H7 (cell line): ENCODE measurements around the gene KRT6C. TPM values are rescaled to one million over a fixed set of nuclear protein-coding genes. Genes with fewer than 3 reads are reported as not detected.

Source experiments
- DNase-seq: peaks from one replicate; pipeline ENCODE4 v3.0.0; 2012
- H3K27me3 ChIP-seq: 2 replicates; pipeline ENCODE4 v1.6.0; 2011; ENCODE audit warnings: mild to moderate bottlenecking, low read length; ENCODE audit not compliant: control insufficient read depth, insufficient read depth
- H3K36me3 ChIP-seq: replicated peaks from 2 replicates; pipeline ENCODE4 v1.5.1; 2011; ENCODE audit warnings: low read length; ENCODE audit not compliant: control insufficient read depth, insufficient read depth
- H3K4me3 ChIP-seq: 2 replicates; pipeline ENCODE4 v1.5.1; 2011; ENCODE audit warnings: low read depth, mild to moderate bottlenecking, control low read depth, low read length, moderate library complexity; ENCODE audit not compliant: insufficient read depth
- total RNA-seq: library from RNA; depleted of rRNA; stranded (reverse); fragments of >200 nt; shearing (Covaris generic); gene quantifications from 2 replicates; pipeline ENCODE4 v1.2.3, GENCODE V29; 2014

Gene KRT6C
- total RNA-seq, 1 experiment from 2014 or later = not detected

DNA sequence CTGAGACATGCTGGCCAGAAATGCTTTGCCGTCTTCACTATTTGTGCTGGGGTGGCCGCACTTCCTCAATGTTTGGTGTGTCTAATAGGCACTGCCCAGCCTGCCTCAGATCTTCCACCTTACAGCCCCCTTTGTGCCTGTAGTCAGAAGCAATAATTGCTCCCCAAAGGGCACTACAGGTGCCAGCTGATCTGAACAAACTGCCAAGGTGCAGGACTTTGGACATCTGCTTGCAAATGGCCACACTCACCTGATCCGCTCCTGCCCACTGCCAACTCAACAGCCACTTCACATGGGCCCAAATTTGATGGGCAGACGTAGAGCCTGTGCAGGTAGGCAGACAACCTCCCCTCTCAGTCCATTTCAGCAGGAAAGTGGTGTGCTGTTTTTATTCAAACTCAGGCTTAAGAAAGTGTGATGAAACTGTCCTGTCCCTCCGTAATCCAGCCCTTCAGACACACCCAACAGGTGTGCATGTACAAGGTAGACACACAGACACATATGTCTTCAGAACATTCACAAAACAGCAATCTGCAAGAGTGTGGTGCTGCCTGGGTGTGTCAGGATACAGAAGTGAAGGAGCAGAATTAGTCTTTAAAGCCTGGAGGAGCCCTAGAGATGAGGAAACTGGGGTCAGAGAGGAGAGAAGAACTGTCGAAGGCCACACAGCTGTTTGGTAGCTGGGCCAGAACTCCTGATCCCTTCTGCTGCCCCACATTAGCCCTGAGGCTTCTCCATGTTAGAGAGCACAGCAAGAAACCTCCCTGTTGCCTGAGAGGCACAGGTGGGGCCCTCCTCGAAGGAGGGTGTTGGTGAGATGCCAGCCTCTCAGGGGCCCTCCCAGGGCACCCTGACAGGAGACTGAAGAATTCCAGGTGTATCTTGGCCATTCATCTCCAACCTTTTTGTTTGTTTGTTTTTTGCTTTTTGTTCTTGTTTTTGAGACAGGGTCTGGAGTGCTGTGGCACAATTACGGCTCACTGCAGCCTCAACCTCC is 35.0 kb downstream of the KRT6C start:
- H3K36me3 ChIP-seq = no peaks in the 10 kb centered on the region
- DNase-seq = no peak
- no peak overlapping the region for H3K4me3 ChIP-seq
- no peaks in the 10 kb centered on the region; the same call in 1 of the 2 replicates for H3K27me3 ChIP-seq

DNA sequence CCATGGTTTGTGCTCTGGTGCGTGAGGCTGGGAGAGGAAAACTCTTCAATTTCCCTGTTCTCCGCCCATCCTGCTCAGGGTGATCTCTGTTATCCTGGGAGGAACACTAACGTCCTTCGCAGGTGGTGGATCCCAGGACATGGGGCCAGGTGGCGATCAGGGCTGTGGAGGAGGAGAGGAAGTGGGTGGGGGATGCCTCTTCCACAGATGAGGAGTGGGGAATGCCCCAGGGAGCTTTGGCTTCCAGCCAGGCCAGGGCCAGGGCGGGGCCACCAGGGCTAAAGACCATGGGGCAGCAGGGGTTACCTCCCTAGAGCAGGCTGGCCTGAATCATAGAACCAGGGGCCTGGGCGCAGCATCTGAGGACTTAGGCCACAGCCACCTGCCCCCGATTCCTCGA is 36.1 kb downstream of the KRT6C start:
- DNase-seq = no peak
- no peaks in the 10 kb centered on the region; the same call in 1 of the 2 replicates for H3K27me3 ChIP-seq
- H3K36me3 ChIP-seq = no peaks in the 10 kb centered on the region
- no peak overlapping the region for H3K4me3 ChIP-seq

DNA sequence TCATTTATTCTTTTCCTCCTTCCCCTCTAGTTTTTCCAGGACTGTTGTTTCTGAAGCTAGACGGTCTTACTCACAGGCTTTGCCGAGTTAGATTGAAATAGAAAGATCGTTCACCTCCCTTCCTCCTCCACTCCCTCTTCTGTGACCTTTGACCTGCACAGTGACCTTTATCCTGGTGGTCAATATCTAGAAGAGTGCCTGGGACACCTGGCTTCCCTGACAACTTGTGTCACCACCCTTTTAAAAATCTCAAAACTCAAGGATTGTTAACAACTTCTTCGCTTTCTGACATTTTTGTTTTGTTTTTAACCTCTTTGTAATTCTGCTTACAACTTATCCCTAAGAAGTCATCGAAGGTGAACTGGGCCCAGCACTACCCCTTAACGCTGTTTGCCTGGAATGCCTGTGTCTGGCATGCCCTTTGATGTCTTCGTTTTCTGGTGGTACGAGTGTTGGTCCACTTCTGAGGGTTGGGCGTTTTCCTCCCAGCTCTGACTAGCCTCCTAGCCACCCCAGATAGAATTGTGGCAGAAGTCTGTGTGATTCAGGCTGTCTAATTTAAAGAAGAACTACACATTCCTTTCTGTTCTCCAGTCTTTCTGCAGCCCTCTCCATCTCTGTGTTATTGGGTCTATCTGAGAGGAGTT is 36.7 kb downstream of the KRT6C start:
- no peak for DNase-seq
- no peak overlapping the region for H3K4me3 ChIP-seq

DNA sequence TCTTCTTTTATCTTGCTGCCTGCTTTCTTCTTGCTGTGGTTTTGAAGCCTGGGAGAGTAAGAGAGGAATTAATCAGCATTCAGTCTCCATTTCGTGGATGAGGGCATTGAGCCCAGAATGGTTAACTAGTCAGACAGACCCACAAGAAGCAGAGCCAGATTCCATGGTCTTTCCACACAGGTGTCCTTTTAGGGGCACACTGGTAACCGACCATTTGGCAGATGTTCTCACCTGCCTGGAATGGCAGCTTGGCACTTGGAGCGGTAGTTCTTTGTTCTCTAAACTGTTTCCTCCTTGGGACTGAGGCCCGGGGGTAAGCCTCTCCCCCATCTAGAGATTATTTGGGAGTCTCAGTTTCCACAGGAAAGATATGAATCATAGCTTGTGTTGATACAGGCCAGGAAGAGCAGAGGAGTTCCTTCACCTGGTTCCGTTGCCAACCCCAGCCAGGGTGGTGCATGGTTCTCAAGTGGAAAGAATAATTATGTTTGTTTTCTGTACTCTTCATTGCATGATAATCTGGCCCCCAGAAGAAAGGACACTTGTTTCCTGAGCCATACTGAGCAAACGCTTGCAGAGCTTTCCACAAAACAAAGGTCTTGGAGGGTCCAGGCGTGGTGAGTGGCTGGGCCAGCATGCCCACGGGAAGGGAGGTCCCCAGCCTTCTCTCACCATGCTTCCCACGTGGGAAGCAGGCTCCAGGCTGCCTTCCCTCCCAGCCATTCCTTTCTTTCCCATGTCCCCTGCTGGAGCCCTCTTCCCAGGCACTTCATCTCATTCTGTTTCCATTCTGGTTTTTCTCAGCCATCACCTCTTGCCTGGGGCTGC is 37.4 kb downstream of the KRT6C start:
- Histone ChIP-seq H3K27me3 (no peaks in the 10 kb centered on the region; the same call in 1 of the 2 replicates), H3K4me3 (no peak overlapping the region), H3K36me3 (no peaks in the 10 kb centered on the region)
- no peak for DNase-seq

More for the DNA sequence above, 36.7 kb downstream of the KRT6C start:
- Histone ChIP-seq H3K27me3 (no peaks in the 10 kb centered on the region; the same call in 1 of the 2 replicates), H3K36me3 (no peaks in the 10 kb centered on the region)

DNA sequence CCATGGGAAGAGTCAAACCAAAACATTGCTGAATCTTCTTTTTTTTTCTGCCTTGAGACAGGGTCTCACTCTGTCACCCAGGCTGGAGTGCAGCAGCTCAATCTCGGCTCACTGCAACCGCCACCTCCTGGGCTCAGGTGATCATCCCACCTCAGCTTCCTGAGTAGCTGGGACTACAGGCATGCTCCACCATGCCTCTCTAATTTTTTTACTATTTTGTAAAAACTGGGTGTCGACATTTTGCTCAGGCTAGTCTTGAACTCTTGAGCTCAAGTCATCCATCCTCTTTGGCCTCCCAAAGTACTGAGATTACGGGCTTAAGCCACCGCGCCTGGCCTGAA is 38.0 kb downstream of the KRT6C start:
- H3K36me3 ChIP-seq = no peaks in the 10 kb centered on the region
- H3K4me3 ChIP-seq = no peak overlapping the region
- no peak for DNase-seq
- no peaks in the 10 kb centered on the region; the same call in 1 of the 2 replicates for H3K27me3 ChIP-seq

DNA sequence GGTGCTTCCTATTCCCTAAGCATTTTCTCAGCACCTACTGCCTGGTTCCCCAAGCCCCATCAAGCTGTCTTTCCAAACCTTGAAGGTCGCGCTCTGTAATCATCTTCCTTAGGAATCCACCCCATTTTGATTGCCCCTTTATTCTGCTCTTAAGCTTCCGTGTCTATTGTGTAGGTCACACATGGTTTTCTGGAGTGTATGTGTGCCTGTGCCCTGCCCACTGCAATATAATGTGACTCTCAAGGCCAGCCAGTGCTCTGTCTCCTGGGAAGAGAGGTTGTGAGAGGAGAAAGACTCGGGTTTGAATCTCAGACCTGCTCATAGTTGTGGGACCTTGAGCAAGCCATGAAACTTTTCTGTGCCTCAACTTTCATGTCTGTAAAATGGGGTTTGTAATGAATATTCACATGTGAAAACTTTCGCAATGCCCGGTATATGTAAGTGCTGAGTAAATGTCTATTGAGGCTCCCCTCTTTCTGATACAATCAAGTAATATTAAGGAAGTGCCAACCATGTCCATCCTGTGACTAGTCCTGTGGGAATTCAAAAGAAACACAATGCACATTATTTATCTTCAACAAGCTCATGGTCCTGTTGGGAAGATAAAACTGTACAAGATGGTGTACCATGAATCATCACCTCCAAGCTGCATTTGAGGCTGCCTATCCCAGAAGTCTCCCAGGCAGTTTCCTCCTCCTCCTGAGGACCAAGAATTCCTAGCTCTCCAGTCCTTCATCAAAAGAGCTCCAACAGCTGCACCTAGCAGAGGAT is 38.7 kb downstream of the KRT6C start:
- Histone ChIP-seq H3K27me3 (no peaks in the 10 kb centered on the region; the same call in 1 of the 2 replicates), H3K4me3 (no peak overlapping the region), H3K36me3 (no peaks in the 10 kb centered on the region)
- no peak for DNase-seq

DNA sequence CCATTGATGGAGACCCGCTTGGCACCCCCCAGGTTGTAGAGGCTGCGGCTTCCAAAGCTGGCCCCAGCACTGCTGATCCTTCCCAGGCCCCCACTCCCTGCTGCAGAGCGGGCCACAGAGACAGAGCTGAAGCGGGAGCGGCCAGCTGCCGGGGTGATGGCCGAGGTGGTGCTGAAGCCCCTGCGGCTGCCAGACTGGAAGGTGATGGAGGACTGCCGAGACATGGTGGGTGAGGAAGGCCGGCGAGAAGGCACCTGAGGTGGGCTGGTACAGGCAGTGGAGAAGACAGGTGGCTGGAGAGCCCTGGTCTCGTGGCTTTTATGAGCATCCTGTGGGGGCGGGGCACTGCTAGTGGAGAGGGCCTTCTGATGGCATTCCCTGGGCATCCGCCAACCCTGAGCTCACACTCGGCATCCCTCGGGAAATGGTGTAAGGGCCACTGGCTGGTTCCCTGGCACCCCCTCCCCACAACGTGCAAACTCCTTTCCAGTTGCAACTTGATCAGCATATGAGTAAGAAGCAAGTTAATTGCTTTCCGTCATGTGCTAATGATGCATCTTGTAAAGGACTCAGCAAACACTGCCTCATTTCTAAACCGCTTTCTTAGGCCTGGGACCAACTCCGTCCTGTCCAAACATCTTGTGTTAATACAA is 39.4 kb downstream of the KRT6C start, which contains the start of gene KRT75:
TSS of gene KRT75 (minus strand) at position 291 of the 653 bp plus-strand sequence. CDS start at position 224, 67 bp downstream.
- no peak within 1 kb of the TSS for H3K4me3 ChIP-seq
- no peak for DNase-seq
- no peaks in the 10 kb centered on the region; the same call in 1 of the 2 replicates for H3K27me3 ChIP-seq
- no peaks in the 10 kb centered on the region for H3K36me3 ChIP-seq

DNA sequence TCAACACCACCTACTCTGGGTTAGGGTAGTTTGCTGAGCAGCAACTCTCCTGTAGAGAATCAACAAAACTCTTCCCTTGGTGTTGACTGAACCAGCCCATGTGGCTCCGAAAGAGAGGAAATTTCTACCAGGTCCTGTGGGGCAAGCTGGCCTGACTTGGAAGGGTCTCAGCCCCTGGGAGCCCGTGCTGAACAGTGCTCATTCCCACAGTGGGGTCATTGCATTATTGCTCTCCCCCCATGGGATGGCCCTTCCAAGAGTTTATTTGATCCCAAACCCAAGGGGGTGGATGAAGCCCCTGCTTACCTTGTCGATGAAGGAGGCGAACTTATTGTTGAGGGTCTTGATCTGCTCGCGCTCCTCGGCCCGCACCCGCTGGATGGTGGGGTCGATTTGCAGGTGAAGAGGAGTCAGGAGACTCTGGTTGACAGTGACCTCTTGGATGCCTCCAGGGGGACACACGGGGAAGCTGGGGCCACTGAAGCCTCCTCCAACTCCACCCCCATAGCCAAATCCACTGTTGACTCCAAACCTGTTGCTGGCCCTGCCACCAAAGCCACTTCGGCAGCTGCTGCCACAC is 40.0 kb downstream of the KRT6C start:
- Histone ChIP-seq H3K27me3 (no peaks in the 10 kb centered on the region), H3K4me3 (no peak overlapping the region), H3K36me3 (no peaks in the 10 kb centered on the region)
- no peak for DNase-seq

DNA sequence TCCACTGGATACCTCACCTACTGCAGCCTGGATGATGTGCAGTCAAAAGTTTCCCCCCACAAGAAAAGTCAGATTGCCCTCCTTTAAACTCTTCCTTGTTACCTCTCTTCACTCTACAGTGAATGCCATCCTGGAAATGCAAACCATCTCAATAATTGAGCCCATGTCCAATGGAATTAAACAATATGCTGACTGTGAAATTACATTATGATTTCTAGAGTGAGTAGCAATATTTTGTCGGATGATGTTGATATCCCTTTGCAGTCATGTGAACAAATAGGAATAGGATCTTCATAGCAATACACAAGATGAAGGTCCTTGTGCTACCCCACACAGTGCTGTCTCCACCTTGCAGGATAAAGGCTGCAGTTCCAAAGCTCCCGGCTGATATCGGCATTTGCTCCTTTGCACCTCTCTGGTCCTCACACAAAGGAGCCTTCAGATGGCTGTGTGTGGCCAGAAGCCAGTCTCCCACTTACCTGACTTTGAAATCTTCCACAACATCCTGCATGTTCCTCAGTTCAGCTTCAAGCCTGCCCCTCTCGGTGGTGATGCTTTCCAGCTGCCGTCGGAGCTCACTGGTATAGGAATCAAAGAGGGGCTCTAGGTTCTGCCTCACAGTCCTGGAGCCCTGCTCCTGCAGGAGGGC is 40.9 kb downstream of the KRT6C start:
- Histone ChIP-seq H3K27me3 (no peaks in the 10 kb centered on the region), H3K36me3 (no peaks in the 10 kb centered on the region), H3K4me3 (no peak overlapping the region)
- no peak for DNase-seq

DNA sequence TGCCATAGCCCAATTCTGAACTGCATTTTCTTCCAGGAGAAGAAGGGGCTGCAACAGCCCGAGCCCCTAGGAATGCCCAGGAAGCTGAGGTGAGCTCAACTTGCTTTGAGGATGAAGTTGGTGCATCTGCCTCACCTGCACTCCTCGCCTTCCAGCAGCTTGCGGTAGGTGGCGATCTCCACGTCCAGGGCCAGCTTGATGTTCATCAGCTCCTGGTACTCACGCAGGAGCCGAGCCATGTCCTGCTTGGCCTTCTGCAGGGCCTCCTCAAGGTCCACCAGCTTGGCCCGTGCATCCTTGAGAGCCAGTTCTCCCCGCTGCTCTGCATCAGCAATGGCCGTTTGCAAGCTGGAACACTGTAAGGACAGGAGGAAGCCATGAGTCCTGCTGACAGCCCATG is 45.5 kb downstream of the KRT6C start:
- H3K4me3 ChIP-seq = no peak overlapping the region
- no peaks in the 10 kb centered on the region for H3K27me3 ChIP-seq
- no peaks in the 10 kb centered on the region for H3K36me3 ChIP-seq
- no peak for DNase-seq

DNA sequence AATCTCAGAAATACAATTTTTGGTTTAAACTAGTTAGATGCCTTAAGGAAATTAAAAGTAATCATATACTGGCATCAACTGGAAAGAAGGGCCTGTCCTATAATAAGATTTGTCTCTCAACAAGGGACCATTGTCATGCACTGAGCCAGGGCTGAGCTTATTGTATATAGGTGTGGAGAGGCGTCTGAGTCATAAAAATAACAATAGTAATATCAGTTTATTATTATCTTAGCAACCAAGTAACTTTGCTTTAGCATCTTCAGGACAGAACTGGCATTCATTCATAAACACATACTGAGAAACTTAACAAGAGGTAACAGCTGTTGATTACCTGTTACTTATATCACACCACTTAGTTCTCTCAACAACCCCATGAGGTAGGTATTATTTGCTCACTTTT is 46.5 kb downstream of the KRT6C start:
- DNase-seq = no peak
- Histone ChIP-seq H3K4me3 (no peak overlapping the region), H3K36me3 (no peaks in the 10 kb centered on the region), H3K27me3 (no peaks in the 10 kb centered on the region)

DNA sequence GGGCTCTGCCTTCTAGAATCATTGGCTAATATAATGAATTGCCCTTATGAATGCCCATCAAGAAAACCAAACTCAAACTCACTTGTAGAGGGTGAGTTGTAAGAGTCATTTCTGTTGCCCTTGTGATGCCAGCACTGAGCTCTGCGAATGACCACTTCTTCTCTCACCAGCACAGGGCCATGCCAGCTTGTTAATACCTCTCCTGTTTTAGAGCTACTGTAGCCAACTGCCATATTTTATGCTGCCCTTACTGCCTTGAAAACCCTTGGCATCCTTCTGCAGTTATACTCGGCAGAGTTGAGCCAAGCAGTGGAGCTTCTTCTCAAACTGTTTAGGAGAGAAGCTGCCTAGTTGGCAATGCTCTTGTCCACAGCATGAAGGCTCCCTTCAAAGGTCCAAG is 47.6 kb downstream of the KRT6C start:
- DNase-seq = no peak
- H3K36me3 ChIP-seq = no peaks in the 10 kb centered on the region

DNA sequence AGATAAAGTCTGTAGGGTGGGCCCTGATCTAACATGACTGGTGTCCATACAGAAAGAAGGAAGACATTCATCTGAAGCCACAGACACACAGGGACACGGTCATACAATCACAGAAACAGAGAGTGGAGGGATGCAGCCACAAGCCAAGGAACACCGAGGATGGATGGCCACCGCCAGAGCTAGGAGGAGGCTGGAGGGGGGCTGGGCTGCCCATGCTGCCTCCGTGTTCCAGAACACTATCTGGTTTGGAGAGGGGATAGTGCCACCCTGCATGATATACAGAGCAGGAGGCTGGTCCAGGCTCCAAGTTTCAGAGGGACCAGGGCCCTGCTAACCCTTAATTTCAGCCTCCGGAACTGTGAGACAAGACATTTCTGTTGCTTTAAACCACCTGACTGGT is 48.1 kb downstream of the KRT6C start:
- H3K36me3 ChIP-seq = no peaks in the 10 kb centered on the region
- H3K4me3 ChIP-seq = no peak overlapping the region
- DNase-seq = no peak
- no peaks in the 10 kb centered on the region for H3K27me3 ChIP-seq

More for the DNA sequence above, 47.6 kb downstream of the KRT6C start:
- H3K4me3 ChIP-seq = no peak overlapping the region
- H3K27me3 ChIP-seq = no peaks in the 10 kb centered on the region
